Body of pancreas (tissue), 4 donors: Measurements from ENCODE around the gene CAPN10.

Source experiments
- CTCF ChIP-seq, 7 experiments: fragments of 450-650 bp in 4 of 7; fragments of 200-600 bp in 3 of 7; sonication (generic) in 3 of 7; IDR thresholded peaks; one replicate each; pipeline ENCODE4 v1.5.1; 2016 to 2019; ENCODE audit warnings: antibody characterized with exemption in 7 of 7
- POLR2A ChIP-seq, 3 donors: fragments of 450-650 bp; IDR thresholded peaks; one replicate each; pipeline ENCODE4 v1.6.1; 2016; ENCODE audit warnings: antibody characterized with exemption in 3 of 3, mild to moderate bottlenecking in 2 of 3

GRCh38 chr2:240557808-240558207 is 28.7 kb upstream of the CAPN10 start, which contains the start of gene ANKMY1:
- TF ChIP-seq CTCF (IDR thresholded peaks at IDR 0.05): no peak
- TF ChIP-seq POLR2A (IDR thresholded peaks at IDR 0.05): no peak
